GM18511 (cell line): ENCODE measurements around the gene GRIA3.
"Not testable (repeated sequence)": the region's sequence is repeated elsewhere in the genome, so short reads cannot be mapped to it uniquely, and the experiment has no call there.

Experiments
- ATAC-seq: cut with Tn5 transposase; IDR thresholded peaks from one replicate; pipeline ENCODE4 v1.9.1; 2021; ENCODE audit warnings: mild to moderate bottlenecking, moderate library complexity; ENCODE audit not compliant: unreplicated experiment

GRIA3 gene

GRCh38 chrX:123449335-123449734 is 265.3 kb downstream of the GRIA3 start:
- ATAC-seq = no peak

- ATAC-seq = no peak
Measured at GRCh38 chrX:123450222-123450621, 266.1 kb downstream of the GRIA3 start.

- ATAC-seq = peak; percentile 72
Measured at GRCh38 chrX:123454712-123455431, 270.8 kb downstream of the GRIA3 start.

GRCh38 chrX:123455693-123456092 is 271.6 kb downstream of the GRIA3 start:
- no peak for ATAC-seq

GRCh38 chrX:123464709-123465108 is 280.6 kb downstream of the GRIA3 start:
- no peak for ATAC-seq

- no peak for ATAC-seq
Measured at GRCh38 chrX:123468481-123468880, 284.4 kb downstream of the GRIA3 start.

- ATAC-seq = no peak
Measured at GRCh38 chrX:123475068-123475724, 291.1 kb downstream of the GRIA3 start.

GRCh38 chrX:123476611-123477219 is 292.6 kb downstream of the GRIA3 start:
- ATAC-seq = no peak

- no peak for ATAC-seq
Measured at GRCh38 chrX:123477673-123478072, 293.6 kb downstream of the GRIA3 start.

- ATAC-seq = no peak
Measured at GRCh38 chrX:123481913-123482851, 298.1 kb downstream of the GRIA3 start.

- ATAC-seq = no peak
Measured at GRCh38 chrX:123486297-123486696, 302.2 kb downstream of the GRIA3 start.

GRCh38 chrX:123487236-123487635 is 303.2 kb downstream of the GRIA3 start:
- no peak for ATAC-seq

- ATAC-seq = no peak
Measured at GRCh38 chrX:123487669-123488068, 303.6 kb downstream of the GRIA3 start.

GRCh38 chrX:123489011-123489410 is 304.9 kb downstream of the GRIA3 start:
- ATAC-seq = no peak

- no peak for ATAC-seq
Measured at GRCh38 chrX:123493857-123494256, 309.8 kb downstream of the GRIA3 start.

GRCh38 chrX:123499787-123500186 is 315.7 kb downstream of the GRIA3 start:
- ATAC-seq = no peak

- no peak for ATAC-seq
Measured at GRCh38 chrX:123504047-123504446, 320.0 kb downstream of the GRIA3 start.

- no peak for ATAC-seq
Measured at GRCh38 chrX:123504630-123505270, 320.7 kb downstream of the GRIA3 start.

GRCh38 chrX:123513585-123514278 is 329.7 kb downstream of the GRIA3 start:
- ATAC-seq = no peak

- ATAC-seq = not testable (repeated sequence)
Measured at GRCh38 chrX:123514279-123514640, 330.2 kb downstream of the GRIA3 start.
